Measurements from ENCODE around the gene PTPN2. TPM values are rescaled to one million over a fixed set of nuclear protein-coding genes. Genes with fewer than 3 reads are reported as not detected.

The PTPN2 gene
- total and polyA plus RNA-seq, 2 of the 4 experiments (the other 2 are of a cell fraction) = 13.2 to 30.6 TPM

DNA sequence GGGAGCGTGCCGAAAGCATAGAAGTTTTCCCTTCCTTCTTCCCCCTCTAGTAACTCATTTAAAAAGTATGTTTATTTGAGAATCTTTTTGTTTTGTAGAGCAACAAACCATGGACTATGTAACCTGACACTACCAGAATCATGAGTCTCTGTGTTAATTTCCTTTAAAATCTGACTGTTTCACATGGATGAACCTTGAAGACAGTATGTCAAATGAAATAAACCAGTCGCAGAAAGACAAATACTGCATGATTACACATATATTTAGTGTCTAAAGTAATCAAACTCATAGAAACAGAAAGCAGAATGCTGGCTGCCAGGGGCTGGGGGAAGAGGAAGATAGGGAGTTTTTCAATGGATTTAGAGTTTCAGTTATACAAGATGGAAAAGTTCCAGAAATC lies 32.3 kb downstream of the PTPN2 start:
- peak; percentile 85 for ATAC-seq (ENCODE audit: low read depth)
- Histone ChIP-seq H2BK15ac (ENCODE audit: low read depth, low read length) (no peak overlapping the region), H3K27ac (ENCODE audit: insufficient read depth, low read length) (peak overlapping the region; percentile 14; the same call in 1 of the 2 replicates), H3K36me3 (ENCODE audit: control insufficient read depth, insufficient read depth, low read length) (peaks cover 5% of the 10 kb centered on the region), H4K20me1 (ENCODE audit: insufficient read depth, low read length) (no peaks in the 10 kb centered on the region), H4K91ac (ENCODE audit: insufficient read depth, low read depth, low read length) (no peak overlapping the region), H3K9me1 (ENCODE audit: insufficient read depth, low read length) (peaks cover 10% of the 10 kb centered on the region), H2BK20ac (ENCODE audit: low read depth, low read length) (no peak overlapping the region), H3K18ac (ENCODE audit: low read depth, low read length) (no peak overlapping the region), H2AK9ac (replicated peaks; ENCODE audit: low read depth, low read length, poor library complexity) (no peak overlapping the region), H3K4ac (ENCODE audit: low read depth, low read length) (no peak overlapping the region), H4K8ac (ENCODE audit: low read depth in 2 of 2, low read length in 2 of 2) (no peak overlapping the region), H2BK5ac (ENCODE audit: low read depth, low read length, poor library complexity, severe bottlenecking) (peak overlapping the region; percentile 50), H3K14ac (replicated peaks; ENCODE audit: low read depth, low read length) (no peak overlapping the region), H4K5ac (ENCODE audit: low read depth, low read length) (no peak overlapping the region), H3K9ac (ENCODE audit: low read depth, low read length) (no peak overlapping the region), H2AK5ac (ENCODE audit: low read depth, low read length) (no peak overlapping the region), H3K4me3 (ENCODE audit: insufficient read depth, low read depth, low read length) (no peak overlapping the region), H2BK120ac (ENCODE audit: low read depth, low read length) (no peak overlapping the region), H3K4me1 (ENCODE audit: control insufficient read depth, insufficient read depth, low read length) (peaks cover 3% of the 10 kb centered on the region; the same call in 1 of the 2 replicates), H3K56ac (ENCODE audit: extremely low read depth, insufficient read depth, low read length) (no peak overlapping the region), H3K79me1 (ENCODE audit: low read depth in 1 of 2, low read length in 2 of 2) (peaks cover 8 to 49% of the 10 kb centered on the region in 2 experiments), H2AFZ (replicated peaks; ENCODE audit: low read length, poor library complexity) (no peak overlapping the region), H3K4me2 (ENCODE audit: low read depth, low read length) (peak overlapping the region; percentile 72), H3K27me3 (ENCODE audit: control insufficient read depth, insufficient read depth, low read length) (no peaks in the 10 kb centered on the region), H3K9me3 (ENCODE audit: control insufficient read depth, insufficient read depth, low read length) (no peaks in the 10 kb centered on the region), H3K23ac (ENCODE audit: low read depth, low read length) (no peak overlapping the region)
- in situ Hi-C loops (cut with MboI; ENCODE audit: low sequenced_read_pairs) (no loop called here), intact Hi-C loops (cut with micrococcal nuclease) (loop anchor here (1.0 kb wide), 1 partner anchor 31 kb away; no protein-coding TSS in a partner anchor), dilution Hi-C loops (cut with HindIII; ENCODE audit: low sequenced_read_pairs, unreplicated experiment) (no loop called here)
- TF ChIP-seq POLR2A (IDR thresholded peaks at IDR 0.05; ENCODE audit: low read depth, low read length) (no peak), CTCF (conservative IDR thresholded peaks at IDR 0.05; ENCODE audit: low read depth, low read length) (no peak), MAZ (IDR thresholded peaks at IDR 0.05; ENCODE audit: borderline replicate concordance, low read depth, low read length) (no peak), MAFK (IDR thresholded peaks at IDR 0.05; ENCODE audit: low read depth, low read length) (no peak), BHLHE40 (IDR thresholded peaks at IDR 0.05; ENCODE audit: low read depth, low read length) (no peak)
- DNase-seq = peak; percentile 57
- no CpG with 5 or more reads among the region's 3 CpGs for WGBS, 2 experiments (ENCODE audit: extremely low coverage in 2 of 2, insufficient read length in 1 of 2)
- ChIA-PET CTCF (no interaction called here), POLR2A (ENCODE audit: unreplicated experiment) (no interaction called here)
- no TSS peak for BruUV-seq (replicated peaks)
